Measurements from ENCODE around the gene DNAJC1.

DNAJC1 gene

GRCh38 chr10:22005763-22006162 is 2.2 kb upstream of the DNAJC1 start:
- peaks cover 10% of the 10 kb centered on the region for H3K4me1 ChIP-seq (ENCODE audit: control insufficient read depth, insufficient read depth, low read length, unreplicated experiment)
- H3K27ac ChIP-seq (ENCODE audit: low read depth, low read length) = no peak overlapping the region
- H2AFZ ChIP-seq (ENCODE audit: low read length, unreplicated experiment) = no peak overlapping the region
- no peaks in the 10 kb centered on the region for H3K36me3 ChIP-seq (ENCODE audit: insufficient read depth, low read length)
- H3K79me2 ChIP-seq (ENCODE audit: control insufficient read depth, insufficient read depth, low read length, unreplicated experiment) = peaks cover 19% of the 10 kb centered on the region
- H3K27me3 ChIP-seq (ENCODE audit: insufficient read depth, low read length) = peaks cover 14% of the 10 kb centered on the region; the same call in 1 of the 2 replicates
- no peak overlapping the region for H3K4me3 ChIP-seq (ENCODE audit: low read depth, low read length)

- H3K27me3 ChIP-seq (ENCODE audit: insufficient read depth, low read length) = peaks cover 14% of the 10 kb centered on the region; the same call in 1 of the 2 replicates
- peak overlapping the region; percentile 92 for H2AFZ ChIP-seq (ENCODE audit: low read length, unreplicated experiment)
- peaks cover 35% of the 10 kb centered on the region for H3K79me2 ChIP-seq (ENCODE audit: control insufficient read depth, insufficient read depth, low read length, unreplicated experiment)
- peak overlapping the region; percentile 86 for H3K4me3 ChIP-seq (ENCODE audit: low read depth, low read length)
- peaks cover 10% of the 10 kb centered on the region for H3K4me1 ChIP-seq (ENCODE audit: control insufficient read depth, insufficient read depth, low read length, unreplicated experiment)
- H3K36me3 ChIP-seq (ENCODE audit: insufficient read depth, low read length) = no peaks in the 10 kb centered on the region
- H3K27ac ChIP-seq (ENCODE audit: low read depth, low read length) = peak overlapping the region; percentile 71
These were observed 393 bp upstream of the DNAJC1 start for GRCh38 chr10:22003964-22004281.

GRCh38 chr10:22002591-22003176 is 846 bp downstream of the DNAJC1 start:
- Histone ChIP-seq H3K79me2 (ENCODE audit: control insufficient read depth, insufficient read depth, low read length, unreplicated experiment) (peaks cover 45% of the 10 kb centered on the region), H3K27ac (ENCODE audit: low read depth, low read length) (peak overlapping the region; percentile 71), H3K4me3 (ENCODE audit: low read depth, low read length) (peak overlapping the region; percentile 86), H3K27me3 (ENCODE audit: insufficient read depth, low read length) (peaks cover 14% of the 10 kb centered on the region; the same call in 1 of the 2 replicates), H2AFZ (ENCODE audit: low read length, unreplicated experiment) (peak overlapping the region; percentile 52), H3K4me1 (ENCODE audit: control insufficient read depth, insufficient read depth, low read length, unreplicated experiment) (peaks cover 10% of the 10 kb centered on the region), H3K36me3 (ENCODE audit: insufficient read depth, low read length) (no peaks in the 10 kb centered on the region)

GRCh38 chr10:21995557-21995956 is 8.0 kb downstream of the DNAJC1 start:
- H3K4me1 ChIP-seq (ENCODE audit: control insufficient read depth, insufficient read depth, low read length, unreplicated experiment) = peaks cover 5% of the 10 kb centered on the region
- H3K27ac ChIP-seq (ENCODE audit: low read depth, low read length) = 0 out of 2 replicates have a peak overlapping the region, but pooled peaks have one; percentile 1
- H2AFZ ChIP-seq (ENCODE audit: low read length, unreplicated experiment) = no peak overlapping the region
- H3K27me3 ChIP-seq (ENCODE audit: insufficient read depth, low read length) = no peaks in the 10 kb centered on the region
- no peak overlapping the region for H3K4me3 ChIP-seq (ENCODE audit: low read depth, low read length)
- H3K79me2 ChIP-seq (ENCODE audit: control insufficient read depth, insufficient read depth, low read length, unreplicated experiment) = peaks cover 60% of the 10 kb centered on the region
- H3K36me3 ChIP-seq (ENCODE audit: insufficient read depth, low read length) = no peaks in the 10 kb centered on the region

- H3K36me3 ChIP-seq (ENCODE audit: insufficient read depth, low read length) = no peaks in the 10 kb centered on the region
- H2AFZ ChIP-seq (ENCODE audit: low read length, unreplicated experiment) = no peak overlapping the region
- H3K4me3 ChIP-seq (ENCODE audit: low read depth, low read length) = no peak overlapping the region
- no peaks in the 10 kb centered on the region for H3K27me3 ChIP-seq (ENCODE audit: insufficient read depth, low read length)
- no peak overlapping the region for H3K27ac ChIP-seq (ENCODE audit: low read depth, low read length)
- peaks cover 5% of the 10 kb centered on the region for H3K4me1 ChIP-seq (ENCODE audit: control insufficient read depth, insufficient read depth, low read length, unreplicated experiment)
- H3K79me2 ChIP-seq (ENCODE audit: control insufficient read depth, insufficient read depth, low read length, unreplicated experiment) = peaks cover 47% of the 10 kb centered on the region
These were observed 10.0 kb downstream of the DNAJC1 start for GRCh38 chr10:21993360-21994001.

GRCh38 chr10:21991785-21992184 is 11.7 kb downstream of the DNAJC1 start:
- no peaks in the 10 kb centered on the region for H3K27me3 ChIP-seq (ENCODE audit: insufficient read depth, low read length)
- H2AFZ ChIP-seq (ENCODE audit: low read length, unreplicated experiment) = no peak overlapping the region
- no peaks in the 10 kb centered on the region for H3K36me3 ChIP-seq (ENCODE audit: insufficient read depth, low read length)
- peaks cover 33% of the 10 kb centered on the region for H3K79me2 ChIP-seq (ENCODE audit: control insufficient read depth, insufficient read depth, low read length, unreplicated experiment)
- H3K27ac ChIP-seq (ENCODE audit: low read depth, low read length) = no peak overlapping the region
- peaks cover 5% of the 10 kb centered on the region for H3K4me1 ChIP-seq (ENCODE audit: control insufficient read depth, insufficient read depth, low read length, unreplicated experiment)
- H3K4me3 ChIP-seq (ENCODE audit: low read depth, low read length) = no peak overlapping the region

- Histone ChIP-seq H3K4me1 (ENCODE audit: control insufficient read depth, insufficient read depth, low read length, unreplicated experiment) (peaks cover 5% of the 10 kb centered on the region), H3K27ac (ENCODE audit: low read depth, low read length) (no peak overlapping the region), H3K27me3 (ENCODE audit: insufficient read depth, low read length) (no peaks in the 10 kb centered on the region), H2AFZ (ENCODE audit: low read length, unreplicated experiment) (no peak overlapping the region), H3K79me2 (ENCODE audit: control insufficient read depth, insufficient read depth, low read length, unreplicated experiment) (peaks cover 29% of the 10 kb centered on the region), H3K36me3 (ENCODE audit: insufficient read depth, low read length) (no peaks in the 10 kb centered on the region), H3K4me3 (ENCODE audit: low read depth, low read length) (no peak overlapping the region)
These were observed 13.1 kb downstream of the DNAJC1 start for GRCh38 chr10:21990449-21990848.

GRCh38 chr10:21989453-21990154 is 13.9 kb downstream of the DNAJC1 start:
- H3K79me2 ChIP-seq (ENCODE audit: control insufficient read depth, insufficient read depth, low read length, unreplicated experiment) = peaks cover 27% of the 10 kb centered on the region
- no peaks in the 10 kb centered on the region for H3K27me3 ChIP-seq (ENCODE audit: insufficient read depth, low read length)
- no peak overlapping the region for H3K4me3 ChIP-seq (ENCODE audit: low read depth, low read length)
- no peak overlapping the region for H3K27ac ChIP-seq (ENCODE audit: low read depth, low read length)
- H3K36me3 ChIP-seq (ENCODE audit: insufficient read depth, low read length) = no peaks in the 10 kb centered on the region
- H3K4me1 ChIP-seq (ENCODE audit: control insufficient read depth, insufficient read depth, low read length, unreplicated experiment) = no peaks in the 10 kb centered on the region
- peak overlapping the region; percentile 12 for H2AFZ ChIP-seq (ENCODE audit: low read length, unreplicated experiment)

GRCh38 chr10:21985541-21985940 is 18.0 kb downstream of the DNAJC1 start:
- no peak overlapping the region for H2AFZ ChIP-seq (ENCODE audit: low read length, unreplicated experiment)
- H3K27ac ChIP-seq (ENCODE audit: low read depth, low read length) = no peak overlapping the region
- H3K27me3 ChIP-seq (ENCODE audit: insufficient read depth, low read length) = no peaks in the 10 kb centered on the region
- no peaks in the 10 kb centered on the region for H3K36me3 ChIP-seq (ENCODE audit: insufficient read depth, low read length)
- H3K4me3 ChIP-seq (ENCODE audit: low read depth, low read length) = no peak overlapping the region
- peaks cover 34% of the 10 kb centered on the region for H3K79me2 ChIP-seq (ENCODE audit: control insufficient read depth, insufficient read depth, low read length, unreplicated experiment)
- H3K4me1 ChIP-seq (ENCODE audit: control insufficient read depth, insufficient read depth, low read length, unreplicated experiment) = no peaks in the 10 kb centered on the region

- Histone ChIP-seq H3K79me2 (ENCODE audit: control insufficient read depth, insufficient read depth, low read length, unreplicated experiment) (peaks cover 48% of the 10 kb centered on the region), H3K27me3 (ENCODE audit: insufficient read depth, low read length) (no peaks in the 10 kb centered on the region), H2AFZ (ENCODE audit: low read length, unreplicated experiment) (no peak overlapping the region), H3K36me3 (ENCODE audit: insufficient read depth, low read length) (no peaks in the 10 kb centered on the region), H3K4me1 (ENCODE audit: control insufficient read depth, insufficient read depth, low read length, unreplicated experiment) (peaks cover 17% of the 10 kb centered on the region), H3K4me3 (ENCODE audit: low read depth, low read length) (no peak overlapping the region), H3K27ac (ENCODE audit: low read depth, low read length) (no peak overlapping the region)
These were observed 22.4 kb downstream of the DNAJC1 start for GRCh38 chr10:21981118-21981517.

- H3K79me2 ChIP-seq (ENCODE audit: control insufficient read depth, insufficient read depth, low read length, unreplicated experiment) = peaks cover 50% of the 10 kb centered on the region
These were observed 22.8 kb downstream of the DNAJC1 start for GRCh38 chr10:21980691-21981090.

More at GRCh38 chr10:21980691-21981090, 22.8 kb downstream of the DNAJC1 start:
- Histone ChIP-seq H3K36me3 (ENCODE audit: insufficient read depth, low read length) (no peaks in the 10 kb centered on the region), H3K4me3 (ENCODE audit: low read depth, low read length) (no peak overlapping the region), H3K27ac (ENCODE audit: low read depth, low read length) (no peak overlapping the region), H3K4me1 (ENCODE audit: control insufficient read depth, insufficient read depth, low read length, unreplicated experiment) (peaks cover 17% of the 10 kb centered on the region), H3K27me3 (ENCODE audit: insufficient read depth, low read length) (no peaks in the 10 kb centered on the region), H2AFZ (ENCODE audit: low read length, unreplicated experiment) (no peak overlapping the region)

Measured in ACC112 (cell line).